Right renal pelvis (tissue), 4 donors: ENCODE data around the gene TIMM44. TPM values are rescaled to one million over a fixed set of nuclear protein-coding genes. Genes with fewer than 3 reads are reported as not detected.
"Not testable (repeated sequence)": the region's sequence is repeated elsewhere in the genome, so short reads cannot be mapped to it uniquely, and the experiment has no call there.

Source experiments
- DNase-seq, 4 donors: peaks; one replicate each; pipeline ENCODE4 v3.0.0-alpha.2; 2013; ENCODE audit warnings: low read depth in 4 of 4, low spot score in 3 of 4, missing footprints in 1 of 4
- polyA plus RNA-seq, 4 donors: library from polyadenylated mRNA; unstranded; fragments of 120-200 nt; gene quantifications; one replicate each; pipeline ENCODE4 v1.2.1, GENCODE V29; 2013; ENCODE audit not compliant: insufficient read length in 4 of 4

The TIMM44 gene
- polyA plus RNA-seq, 4 donors = 36.2 to 50.2 (median 37.9) TPM

DNA sequence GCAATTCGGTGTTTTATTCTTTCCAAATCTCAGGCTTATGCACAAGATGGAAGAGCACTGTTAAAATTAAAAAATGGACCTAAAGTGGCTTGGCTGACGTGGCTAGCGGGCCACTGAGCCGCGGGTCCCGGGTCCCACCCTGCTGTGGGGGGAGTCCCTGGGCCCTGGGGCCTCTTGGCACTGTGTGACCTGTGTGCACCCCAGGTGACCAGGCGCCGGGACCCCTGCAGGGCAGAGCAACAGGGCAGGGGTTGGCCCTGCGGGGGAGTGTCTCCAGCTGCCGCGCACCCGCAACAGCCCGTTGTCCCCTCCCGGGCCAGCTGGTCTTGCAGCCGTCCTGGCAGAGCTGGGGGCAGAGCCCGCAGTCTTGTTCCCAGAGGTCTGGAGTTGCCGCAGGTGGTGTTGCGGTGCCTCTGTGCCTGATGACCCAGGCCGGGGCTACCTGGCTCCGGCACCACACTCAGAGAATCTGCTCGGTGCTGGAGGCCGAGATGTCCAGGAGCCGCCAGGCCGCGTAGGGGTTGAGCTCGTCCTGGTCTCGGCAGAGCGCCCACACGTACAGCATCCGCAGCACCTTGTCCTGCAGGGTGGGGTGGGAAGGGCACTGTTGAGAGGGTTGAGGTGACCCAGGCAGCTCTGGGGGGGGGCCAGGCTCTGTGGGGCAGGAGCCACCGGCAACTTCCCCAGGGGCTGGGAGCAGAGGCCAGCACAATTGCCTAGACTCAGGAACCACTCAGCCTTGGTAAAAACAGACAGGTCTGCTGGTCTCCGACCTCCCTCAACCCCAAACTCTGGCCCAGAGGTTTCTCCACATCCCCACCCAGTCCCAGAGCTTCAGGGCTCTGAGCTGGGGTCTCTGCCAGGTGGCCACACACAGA, 16.5 kb downstream of the TIMM44 start:
- no peak for DNase-seq

DNA sequence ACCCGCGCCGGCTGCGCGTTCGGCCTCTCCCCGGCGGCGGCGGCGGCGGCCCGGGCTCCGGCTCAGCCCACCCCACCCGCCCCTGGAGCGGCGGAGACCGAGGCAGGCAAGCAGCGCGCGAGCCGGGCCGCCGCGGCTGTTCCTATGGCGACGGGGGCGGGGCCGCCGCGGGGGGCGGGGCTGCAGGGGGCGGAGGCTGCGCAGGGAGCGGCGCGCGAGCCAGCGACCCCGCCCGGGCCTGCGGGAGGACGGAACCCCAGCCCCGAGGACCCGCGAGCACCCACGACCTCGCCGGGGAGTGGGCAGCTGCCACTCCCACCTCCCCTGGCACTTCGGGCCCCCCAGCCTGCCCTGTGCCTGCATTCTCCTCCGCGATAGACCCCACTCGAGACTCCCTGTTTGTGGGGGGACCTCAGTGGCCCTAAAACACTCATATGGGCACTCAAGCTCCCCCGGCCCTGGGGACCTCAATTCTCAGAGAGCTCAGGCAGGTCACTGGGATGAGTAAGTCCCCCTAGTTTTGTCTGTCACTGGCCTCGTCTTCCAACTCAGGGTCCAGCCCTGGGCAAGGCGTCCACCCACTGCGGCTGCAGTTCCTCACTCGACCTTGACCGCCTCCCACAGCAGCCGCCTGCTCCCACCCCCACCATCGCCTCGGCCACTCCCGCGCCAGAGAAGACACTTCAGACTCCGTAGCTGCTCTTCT, 17.3 kb downstream of the TIMM44 start, which contains the start of gene CTXN1:
Gene CTXN1, minus strand, starts transcription at position 115 of the 706 bp plus-strand sequence. CDS start 597 bp downstream, outside the sequence.
- no peak for DNase-seq

DNA sequence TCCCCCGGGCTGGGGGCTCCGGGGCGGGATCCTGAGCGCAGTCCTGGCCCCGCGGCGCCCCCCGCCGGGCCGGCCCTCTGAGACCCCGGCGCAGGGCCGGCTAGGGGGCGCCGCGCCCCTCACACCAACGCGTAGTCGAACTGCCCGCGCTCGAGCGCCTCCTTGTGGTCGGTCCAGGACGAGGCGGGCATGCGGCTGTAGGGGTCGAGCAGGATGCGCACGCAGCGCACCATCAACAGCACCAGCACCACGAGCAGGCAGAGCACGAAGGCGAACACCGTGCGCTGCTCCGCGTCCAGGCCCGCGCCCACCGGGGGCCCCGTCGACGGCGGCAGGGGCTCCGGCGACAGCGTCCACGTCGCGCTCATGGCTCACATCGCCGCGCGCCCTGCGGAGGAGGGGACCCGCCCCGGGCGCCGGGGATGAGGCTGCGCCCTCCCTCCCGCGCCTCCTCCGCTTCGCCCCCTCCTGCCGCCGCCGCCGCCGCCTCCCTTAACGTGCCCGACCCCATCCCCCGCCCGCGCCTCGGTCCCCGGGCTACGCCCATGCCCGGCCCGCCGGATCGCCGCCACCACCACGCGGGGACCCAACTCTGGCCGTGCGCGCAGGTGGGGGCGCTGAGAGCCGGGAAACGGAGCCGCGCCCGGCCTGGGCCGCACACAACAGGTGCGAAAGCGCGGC, 18.2 kb downstream of the TIMM44 start:
- DNase-seq = peak in 3 of 4 donors; percentile 67 to 84 (median 78)

DNA sequence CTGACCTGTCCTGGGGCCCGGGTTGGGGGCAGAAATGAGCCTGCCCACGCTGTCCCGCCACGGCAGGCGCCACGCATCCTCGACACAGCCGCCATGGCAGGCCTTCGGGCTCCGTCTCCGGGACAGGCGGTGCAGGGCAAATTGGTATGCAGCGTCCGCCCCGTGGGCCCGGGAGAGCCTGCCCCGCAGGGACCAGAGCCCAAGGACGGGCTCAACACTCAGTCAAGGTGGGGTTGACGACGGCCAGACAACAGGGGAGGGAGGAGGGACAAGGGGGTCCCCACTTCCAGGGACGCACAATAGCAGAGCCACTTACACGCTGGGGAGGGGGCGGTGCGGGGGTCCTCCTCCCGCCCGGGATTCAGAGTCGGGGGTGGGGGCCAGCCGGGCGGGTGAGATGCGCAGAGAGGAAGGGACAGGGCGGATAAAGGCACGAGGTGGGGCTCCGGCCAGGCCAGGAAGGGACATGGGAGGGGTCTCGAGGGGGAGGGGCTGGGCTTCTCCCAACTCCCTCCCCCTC, 18.8 kb downstream of the TIMM44 start:
- DNase-seq = no peak

DNA sequence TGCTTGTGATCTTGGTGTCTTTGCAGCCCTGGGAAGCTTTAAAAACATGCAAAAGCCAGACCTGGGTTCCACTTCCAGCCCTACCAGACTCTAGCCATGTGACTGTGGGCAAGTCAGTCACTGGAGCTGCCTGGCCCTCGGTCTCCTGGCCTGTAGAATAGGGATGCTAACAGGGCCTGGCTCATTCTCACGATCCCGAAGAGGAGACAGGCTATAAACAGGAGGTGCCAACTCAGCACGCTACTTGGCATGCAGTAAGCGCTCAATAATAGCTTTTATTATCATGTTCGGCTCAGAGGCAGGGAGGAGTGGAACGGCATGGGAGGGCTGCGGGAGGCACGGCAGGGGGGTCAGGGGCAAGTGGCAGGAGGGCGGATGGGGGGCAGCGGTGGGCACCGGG, 19.2 kb downstream of the TIMM44 start:
- no peak for DNase-seq

DNA sequence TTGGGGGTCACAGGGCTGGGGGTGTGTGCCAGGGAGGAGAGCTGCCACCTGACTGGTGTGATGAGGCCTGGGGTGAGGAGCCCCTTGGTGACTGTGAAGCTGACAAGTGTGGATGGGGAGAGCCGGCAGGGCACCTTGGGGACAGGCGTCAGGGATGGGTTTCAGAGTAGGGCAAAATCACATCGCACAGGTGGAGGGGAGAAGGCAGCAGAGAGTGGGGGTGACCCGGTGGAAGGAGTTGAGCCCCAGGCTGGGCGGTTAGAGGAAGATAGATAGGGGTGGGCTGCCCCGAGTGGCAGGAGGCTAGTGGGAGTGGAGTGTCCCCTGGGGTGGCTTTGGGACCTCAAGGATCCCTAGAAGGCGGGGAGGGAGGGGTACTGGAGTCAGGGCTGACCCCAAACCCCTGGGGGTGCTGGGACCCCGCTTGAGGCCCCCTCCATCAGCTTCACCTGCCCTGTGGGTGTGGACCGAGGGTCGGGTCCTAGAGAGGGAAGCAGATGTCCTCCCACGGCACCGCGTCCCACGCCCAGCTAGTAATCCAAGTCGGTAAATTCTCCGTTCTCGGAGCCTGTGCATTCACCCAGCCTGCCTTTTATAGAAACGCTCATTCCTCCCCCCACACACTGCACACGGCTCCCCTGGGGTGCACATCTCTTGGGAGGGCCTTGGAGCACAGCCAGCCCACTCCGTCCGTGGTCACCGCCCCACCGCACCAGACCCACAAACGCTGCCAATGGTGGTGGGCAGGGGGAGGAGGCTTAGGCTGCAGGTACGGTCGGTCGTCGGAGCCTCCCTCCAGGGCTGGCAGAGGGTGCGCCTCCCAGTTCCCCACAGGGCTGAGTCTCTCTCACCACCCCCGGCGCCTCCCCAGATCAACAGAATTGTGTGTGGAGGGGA, 19.9 kb downstream of the TIMM44 start:
- DNase-seq = no peak

DNA sequence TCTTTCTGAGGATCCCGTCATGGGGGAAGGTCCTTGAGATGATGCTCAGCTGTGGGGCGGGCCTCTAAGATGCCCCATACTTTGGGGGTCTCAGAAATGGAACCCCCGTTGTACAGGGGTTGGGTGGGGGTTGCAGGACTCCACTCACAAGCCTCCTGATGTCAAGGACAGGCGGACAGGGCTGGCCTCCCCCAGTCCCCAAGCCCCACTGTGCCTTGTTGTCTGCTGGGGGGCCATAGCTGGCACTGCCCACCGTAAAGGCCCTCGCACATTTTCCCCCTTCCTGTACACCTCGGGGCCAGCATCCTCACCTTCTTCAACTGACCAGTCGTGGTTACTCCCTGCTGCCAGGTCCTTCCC, 20.6 kb downstream of the TIMM44 start:
- no peak for DNase-seq

DNA sequence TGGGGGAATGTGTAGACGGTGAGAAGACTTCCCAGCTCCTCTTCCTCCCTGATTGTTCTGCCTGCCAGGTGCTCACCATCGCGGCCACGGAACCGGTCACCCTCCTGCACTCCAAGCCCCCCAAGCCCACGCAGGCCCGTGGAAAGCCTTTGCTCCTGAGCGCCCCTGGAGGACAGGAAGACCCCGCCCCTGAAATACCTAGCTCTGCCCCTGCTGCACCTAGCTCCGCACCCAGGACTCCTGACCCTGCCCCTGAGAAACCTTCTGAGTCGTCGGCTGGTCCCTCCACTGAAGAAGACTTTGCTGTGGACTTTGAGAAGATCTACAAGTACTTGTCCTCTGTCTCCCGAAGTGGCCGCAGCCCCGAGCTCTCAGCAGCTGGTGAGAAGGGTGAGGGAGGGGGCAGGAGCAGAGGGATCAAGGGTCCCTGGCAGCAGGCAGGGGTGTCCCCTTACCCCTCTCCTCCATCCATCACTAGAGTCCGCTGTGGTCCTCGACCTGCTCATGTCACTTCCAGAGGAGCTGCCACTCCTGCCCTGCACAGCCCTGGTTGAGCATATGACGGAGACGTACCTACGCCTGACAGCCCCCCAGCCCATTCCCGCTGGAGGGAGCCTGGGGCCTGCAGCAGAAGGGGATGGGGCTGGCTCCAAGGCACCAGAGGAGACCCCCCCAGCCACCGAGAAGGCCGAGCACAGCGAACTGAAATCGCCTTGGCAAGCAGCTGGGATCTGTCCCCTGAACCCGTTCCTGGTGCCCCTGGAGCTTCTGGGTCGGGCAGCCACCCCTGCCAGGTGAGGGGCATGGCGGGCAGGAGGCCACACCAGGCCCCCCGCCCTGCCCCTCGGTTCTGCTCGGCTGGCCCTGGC, 21.3 kb downstream of the TIMM44 start:
- DNase-seq = no peak

DNA sequence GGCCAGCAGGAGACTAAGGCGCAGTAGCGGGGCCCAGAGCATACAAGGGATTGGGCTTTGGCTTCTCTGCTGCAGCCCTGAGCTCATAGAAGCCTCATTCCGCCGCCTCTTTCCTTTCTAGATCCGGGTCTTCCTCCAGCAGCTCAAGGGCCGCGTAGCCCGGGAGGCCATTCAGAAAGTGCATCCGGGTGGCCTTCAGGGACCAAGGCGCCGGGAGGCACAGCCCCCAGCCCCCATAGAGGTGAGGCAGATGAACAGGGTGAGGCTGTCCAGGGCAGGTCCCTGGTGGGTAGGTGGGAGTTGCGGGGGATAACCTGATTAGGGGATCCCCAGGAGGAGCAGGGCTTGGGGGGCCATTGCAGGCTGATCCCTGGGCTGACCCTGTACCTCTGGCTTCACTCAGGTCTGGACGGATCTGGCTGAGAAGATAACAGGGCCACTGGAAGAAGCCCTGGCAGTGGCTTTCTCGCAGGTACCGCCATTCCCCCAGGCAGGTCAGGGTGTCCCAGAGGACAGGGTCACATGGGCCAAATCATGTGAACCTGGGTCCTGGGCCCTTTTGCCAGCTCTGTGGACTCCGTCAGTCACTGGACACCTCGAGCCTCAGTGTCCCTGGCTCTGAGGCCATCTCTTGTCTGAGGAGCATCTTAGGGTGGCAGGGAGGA, 22.0 kb downstream of the TIMM44 start:
- DNase-seq = no peak

DNA sequence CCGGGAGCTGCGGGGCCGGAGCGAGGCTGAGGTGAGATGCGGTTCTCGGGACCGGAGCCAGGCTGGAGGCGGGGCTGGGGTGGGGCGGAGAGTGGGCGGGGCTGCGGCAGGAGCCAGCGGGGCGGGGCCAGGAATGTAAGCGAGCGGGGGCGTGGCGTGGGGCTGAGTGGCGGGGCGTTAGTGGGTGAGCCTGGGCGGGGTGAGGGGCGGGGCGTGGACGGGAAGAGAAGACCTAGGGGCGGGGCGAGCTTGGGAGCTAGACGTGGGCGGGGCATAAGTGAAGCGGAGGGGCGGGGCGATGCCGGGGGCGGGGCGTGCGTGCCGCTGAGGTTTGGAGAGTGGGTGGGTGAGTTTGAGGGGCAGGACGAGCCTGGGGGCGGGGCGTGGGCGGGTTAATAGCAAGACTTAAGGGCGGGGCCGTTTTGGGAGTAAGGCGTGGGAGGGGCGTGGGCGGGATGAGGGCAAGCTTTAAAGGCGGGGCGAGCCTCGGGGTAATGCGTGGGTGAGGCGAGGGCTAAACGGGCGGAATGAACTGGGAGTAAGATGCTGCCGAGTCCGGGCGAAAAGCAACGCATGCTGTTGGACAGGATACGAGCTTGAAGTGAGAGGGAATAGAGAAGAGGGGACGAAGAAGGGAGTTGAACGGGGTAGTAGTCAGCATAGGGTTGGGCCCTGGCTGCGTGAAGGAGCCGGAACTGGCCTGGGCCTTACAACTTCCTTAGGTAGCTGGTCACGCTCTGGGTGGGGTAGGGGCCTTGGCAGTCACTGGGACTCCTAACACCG, 22.8 kb downstream of the TIMM44 start:
- DNase-seq = peak; percentile 88 to 94 (median 93)

DNA sequence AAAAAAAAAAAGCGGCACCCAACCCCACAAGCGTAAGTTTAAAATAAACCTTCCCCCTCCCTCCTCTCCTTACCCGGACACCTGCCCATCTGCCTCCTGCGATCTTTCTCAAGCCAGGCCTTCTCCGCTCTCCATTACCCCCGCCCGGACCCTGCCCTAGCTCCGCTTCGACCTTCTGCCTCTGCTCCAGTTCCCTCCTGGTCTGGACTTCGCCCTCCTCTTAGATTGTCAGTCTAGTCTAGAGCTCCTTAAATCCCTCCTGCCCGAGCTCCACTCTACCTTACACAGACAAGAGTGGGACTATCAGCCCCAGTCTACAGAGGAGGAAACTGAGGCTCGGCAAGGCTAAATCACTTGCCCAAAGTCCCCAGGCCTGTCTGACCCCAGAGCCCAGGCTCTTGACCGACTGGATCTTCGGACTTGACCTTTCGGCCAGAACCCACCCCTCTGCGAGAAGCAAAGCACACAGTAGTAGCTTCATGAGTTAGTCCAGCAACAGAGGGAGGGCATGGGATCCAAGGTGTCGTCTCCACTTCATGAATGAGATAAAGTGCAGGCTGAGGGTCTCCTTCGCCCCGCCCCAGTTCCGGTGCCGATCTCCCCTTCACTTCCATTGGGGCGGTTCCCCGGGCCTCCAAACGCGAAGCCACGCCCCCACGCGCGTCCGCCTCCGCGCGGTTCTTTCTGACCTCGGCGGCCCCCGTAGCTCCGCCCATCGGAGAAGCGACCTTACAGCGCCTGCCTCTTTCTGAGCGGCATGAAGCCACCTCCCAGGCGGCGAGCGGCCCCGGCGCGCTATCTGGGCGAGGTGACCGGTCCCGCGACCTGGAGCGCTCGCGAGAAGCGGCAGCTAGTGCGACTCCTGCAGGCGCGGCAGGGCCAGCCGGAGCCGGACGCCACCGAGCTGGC, 23.6 kb downstream of the TIMM44 start, which contains the start of gene SNAPC2:
Gene SNAPC2, plus strand, starts transcription at position 729 of the 909 bp plus-strand sequence. Its CDS starts 29 bp downstream, at position 758.
- DNase-seq = peak; percentile 85 to 94 (median 86)

DNA sequence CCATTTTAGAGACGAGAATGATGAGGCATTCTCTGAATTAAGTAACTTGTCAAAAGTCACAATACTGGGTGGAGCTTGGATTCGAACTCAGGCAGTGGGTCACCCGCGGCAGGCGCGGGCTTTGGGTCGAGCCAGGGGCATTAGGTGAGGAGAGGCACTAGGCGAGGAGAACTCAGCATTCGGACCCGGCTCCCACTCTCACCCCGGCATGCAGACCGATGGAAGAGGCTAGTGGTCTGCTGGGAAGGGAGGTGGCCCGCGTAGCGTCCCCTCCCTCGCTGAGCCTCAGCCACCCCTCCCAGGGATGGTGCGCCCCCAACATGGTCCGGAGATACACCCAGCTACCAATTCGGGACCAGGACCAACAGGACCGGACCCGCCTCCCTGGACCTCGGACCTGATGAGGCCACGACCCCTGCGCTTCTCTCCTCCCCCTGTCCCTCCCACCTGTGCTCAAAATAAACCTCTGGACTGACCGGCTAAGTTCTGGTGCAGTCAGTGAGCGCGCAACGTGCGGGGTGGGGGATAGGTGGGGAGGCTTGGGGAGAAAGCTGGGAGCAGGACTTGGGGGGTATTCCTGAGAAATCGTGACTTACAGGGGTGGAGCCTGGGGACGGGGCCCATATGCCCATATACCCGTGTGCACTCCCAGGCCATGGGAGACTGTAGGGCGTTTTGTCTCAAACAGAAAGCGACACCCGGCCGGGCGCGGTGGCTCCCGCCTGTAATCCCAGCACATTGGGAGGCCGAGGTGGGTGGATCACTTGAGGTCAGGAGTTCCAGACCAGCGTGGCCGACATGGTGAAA, 24.6 kb downstream of the TIMM44 start:
- DNase-seq = no peak

DNA sequence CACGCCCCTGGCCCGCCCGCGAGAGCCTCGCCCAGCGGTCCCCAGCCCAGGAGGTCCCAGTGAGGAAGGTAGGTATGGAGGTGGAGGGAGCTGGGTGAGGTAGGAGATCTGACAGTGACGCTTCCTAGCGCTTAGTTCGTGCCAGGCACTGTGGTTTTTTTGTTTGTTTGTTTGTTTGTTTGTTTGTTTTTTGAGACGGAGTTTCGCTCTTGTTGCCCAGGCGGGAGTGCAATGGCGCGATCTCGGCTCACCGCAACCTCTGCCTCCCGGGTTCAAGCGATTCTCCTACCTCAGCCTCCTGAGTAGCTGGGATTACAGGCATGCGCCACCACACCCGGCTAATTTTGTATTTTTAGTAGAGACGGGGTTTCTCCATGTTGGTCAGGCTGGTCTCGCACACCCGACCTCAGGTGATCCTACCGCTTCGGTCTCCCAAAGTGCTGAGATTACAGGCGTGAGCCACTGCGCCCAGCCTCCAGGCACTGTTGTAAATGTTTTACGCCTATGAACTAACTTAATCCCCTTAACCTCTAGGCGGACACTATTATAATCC, 25.3 kb downstream of the TIMM44 start:
- DNase-seq = not testable (repeated sequence)

DNA sequence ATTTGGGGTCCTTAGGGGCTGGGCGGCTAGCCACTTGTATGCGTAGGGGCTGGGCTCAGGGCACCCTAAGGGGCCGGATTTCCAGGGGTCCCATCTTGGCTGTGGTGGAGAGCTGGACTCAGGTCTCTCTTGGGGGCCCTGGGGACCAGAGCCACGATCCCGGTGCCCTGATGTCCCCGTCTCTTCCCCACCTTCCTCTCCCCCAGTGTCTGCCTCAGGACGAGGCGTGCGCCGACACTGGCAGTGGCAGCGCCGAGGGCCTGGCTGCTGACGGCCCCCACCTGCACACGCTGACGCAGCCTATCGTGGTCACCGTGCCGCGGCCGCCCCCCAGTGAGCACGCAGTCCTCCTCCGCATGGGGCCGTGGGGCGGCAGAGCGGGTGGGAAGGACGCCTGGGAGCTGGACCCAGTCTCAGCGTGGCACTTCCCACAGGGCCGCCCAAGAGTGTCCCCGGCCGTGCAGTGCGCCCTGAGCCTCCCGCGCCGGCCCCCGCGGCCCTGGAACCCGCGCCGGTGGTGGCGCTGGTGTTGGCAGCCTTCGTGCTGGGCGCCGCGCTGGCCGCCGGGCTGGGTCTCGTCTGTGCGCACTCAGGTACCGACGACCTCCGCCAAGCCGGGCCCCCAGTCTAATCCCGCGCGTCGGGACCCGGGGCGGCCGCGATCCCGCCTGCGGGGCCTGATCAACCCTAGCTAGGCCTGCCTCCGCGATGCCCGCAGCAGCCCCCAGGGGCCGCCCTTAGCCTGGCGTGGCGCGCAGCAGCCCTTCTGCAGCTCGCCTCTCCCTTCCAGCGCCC, 26.0 kb downstream of the TIMM44 start:
- DNase-seq = no peak

DNA sequence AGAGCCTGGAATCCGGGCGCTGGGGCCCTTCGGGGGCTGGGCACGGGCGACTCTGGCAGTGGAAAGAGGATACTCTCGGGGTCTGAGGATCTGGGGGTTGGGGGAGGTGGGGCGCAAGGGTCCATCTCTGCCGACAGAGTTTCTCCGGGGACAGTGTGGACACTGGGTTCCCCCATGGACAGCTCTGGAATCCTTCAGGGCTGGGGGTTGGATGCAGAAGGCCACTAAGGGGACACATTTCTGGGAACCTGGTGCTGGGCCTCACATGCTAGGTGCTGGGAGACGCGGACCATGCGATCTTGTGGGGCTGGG, 26.6 kb downstream of the TIMM44 start:
- no peak for DNase-seq
